GM18867 (cell line): ENCODE results near the gene MGMT.

ENCODE experiments used
- ATAC-seq: cut with Tn5 transposase; IDR thresholded peaks from one replicate; pipeline ENCODE4 v1.9.1; 2021; ENCODE audit warnings: mild to moderate bottlenecking, moderate library complexity; ENCODE audit not compliant: unreplicated experiment

Gene MGMT

GRCh38 chr10:129580901-129581300, 113.9 kb downstream of the MGMT start:
- ATAC-seq = no peak

GRCh38 chr10:129581827-129582411, 114.9 kb downstream of the MGMT start:
- no peak for ATAC-seq

- ATAC-seq = no peak
Observed at GRCh38 chr10:129583831-129584230, 116.8 kb downstream of the MGMT start.

GRCh38 chr10:129586898-129587443, 119.9 kb downstream of the MGMT start:
- no peak for ATAC-seq

- no peak for ATAC-seq
Observed at GRCh38 chr10:129589546-129589945, 122.5 kb downstream of the MGMT start.

- no peak for ATAC-seq
Observed at GRCh38 chr10:129593953-129594352, 126.9 kb downstream of the MGMT start.

- ATAC-seq = no peak
Observed at GRCh38 chr10:129594811-129595210, 127.8 kb downstream of the MGMT start.

GRCh38 chr10:129598413-129598812, 131.4 kb downstream of the MGMT start:
- no peak for ATAC-seq

- ATAC-seq = no peak
Observed at GRCh38 chr10:129599160-129599559, 132.1 kb downstream of the MGMT start.

GRCh38 chr10:129601737-129602136, 134.7 kb downstream of the MGMT start:
- ATAC-seq = peak; percentile 40

GRCh38 chr10:129602938-129603535, 136.0 kb downstream of the MGMT start:
- ATAC-seq = no peak

- ATAC-seq = no peak
Observed at GRCh38 chr10:129604333-129605032, 137.4 kb downstream of the MGMT start.

GRCh38 chr10:129605266-129605985, 138.4 kb downstream of the MGMT start:
- no peak for ATAC-seq

- ATAC-seq = no peak
Observed at GRCh38 chr10:129605986-129606518, 139.0 kb downstream of the MGMT start.

- ATAC-seq = no peak
Observed at GRCh38 chr10:129607607-129608109, 140.6 kb downstream of the MGMT start.

GRCh38 chr10:129608653-129609052, 141.6 kb downstream of the MGMT start:
- ATAC-seq = no peak

- no peak for ATAC-seq
Observed at GRCh38 chr10:129609551-129609950, 142.5 kb downstream of the MGMT start.

GRCh38 chr10:129612481-129613109, 145.6 kb downstream of the MGMT start:
- no peak for ATAC-seq

- no peak for ATAC-seq
Observed at GRCh38 chr10:129613377-129613980, 146.4 kb downstream of the MGMT start.

GRCh38 chr10:129614341-129614740, 147.3 kb downstream of the MGMT start:
- no peak for ATAC-seq
